ENCODE results near the gene ANKHD1. TPM values are rescaled to one million over a fixed set of nuclear protein-coding genes. Genes with fewer than 3 reads are reported as not detected.
"Not testable (repeated sequence)": the region's sequence is repeated elsewhere in the genome, so short reads cannot be mapped to it uniquely, and the experiment has no call there.

ANKHD1 gene
- total and polyA plus RNA-seq, 10 donors = 30.5 to 235 (median 157) TPM

DNA sequence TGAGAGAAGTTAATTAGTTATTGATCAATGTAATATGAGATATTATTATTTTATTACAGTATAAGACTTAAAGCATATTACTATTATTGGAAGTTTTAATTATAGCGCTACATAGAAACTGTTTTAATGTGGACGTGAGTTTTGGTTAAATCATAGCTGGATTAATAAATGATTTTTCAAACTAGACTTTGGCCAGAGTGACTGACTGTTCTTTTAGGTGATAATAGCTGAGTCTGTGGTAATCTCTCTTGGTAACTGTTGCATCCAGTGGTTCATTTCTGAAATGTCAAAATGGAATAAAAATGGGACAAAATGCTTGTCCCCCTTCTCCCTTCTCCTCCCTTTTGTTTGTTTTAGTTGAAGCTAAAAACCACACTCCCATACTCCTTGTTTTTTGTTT, 28.1 kb downstream of the ANKHD1 start:
- Histone ChIP-seq H3K36me3 (peaks cover 0 to 15% (median 3%) of the 10 kb centered on the region in 6 donors), H3K27me3 (replicated peaks in 1 of 7) (no peaks in the 10 kb centered on the region), H3K9me3 (no peaks in the 10 kb centered on the region), H3K27ac (no peak overlapping the region), H3K4me1 (peaks cover 0 to 63% (median 6%) of the 10 kb centered on the region in 6 donors), H3K4me3 (no peak overlapping the region)
- DNase-seq = no peak
- WGBS, 5 donors = 89 to 96% (median 93%) methylated on average over 2 of the region's 2 CpGs
- intact Hi-C loops (cut with DNase I; ENCODE audit: low total_unique reads) = no loop called here
- TF ChIP-seq POLR2A (IDR thresholded peaks at IDR 0.05) (no peak), POLR2AphosphoS5 (IDR thresholded peaks at IDR 0.05) (no peak)
- TF ChIP-seq, protein P1, sequence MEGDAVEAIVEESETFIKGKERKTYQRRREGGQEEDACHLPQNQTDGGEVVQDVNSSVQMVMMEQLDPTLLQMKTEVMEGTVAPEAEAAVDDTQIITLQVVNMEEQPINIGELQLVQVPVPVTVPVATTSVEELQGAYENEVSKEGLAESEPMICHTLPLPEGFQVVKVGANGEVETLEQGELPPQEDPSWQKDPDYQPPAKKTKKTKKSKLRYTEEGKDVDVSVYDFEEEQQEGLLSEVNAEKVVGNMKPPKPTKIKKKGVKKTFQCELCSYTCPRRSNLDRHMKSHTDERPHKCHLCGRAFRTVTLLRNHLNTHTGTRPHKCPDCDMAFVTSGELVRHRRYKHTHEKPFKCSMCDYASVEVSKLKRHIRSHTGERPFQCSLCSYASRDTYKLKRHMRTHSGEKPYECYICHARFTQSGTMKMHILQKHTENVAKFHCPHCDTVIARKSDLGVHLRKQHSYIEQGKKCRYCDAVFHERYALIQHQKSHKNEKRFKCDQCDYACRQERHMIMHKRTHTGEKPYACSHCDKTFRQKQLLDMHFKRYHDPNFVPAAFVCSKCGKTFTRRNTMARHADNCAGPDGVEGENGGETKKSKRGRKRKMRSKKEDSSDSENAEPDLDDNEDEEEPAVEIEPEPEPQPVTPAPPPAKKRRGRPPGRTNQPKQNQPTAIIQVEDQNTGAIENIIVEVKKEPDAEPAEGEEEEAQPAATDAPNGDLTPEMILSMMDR (IDR thresholded peaks at IDR 0.05 in 8 of 11, conservative IDR thresholded peaks at IDR 0.05 in 3 of 11) = no peak

DNA sequence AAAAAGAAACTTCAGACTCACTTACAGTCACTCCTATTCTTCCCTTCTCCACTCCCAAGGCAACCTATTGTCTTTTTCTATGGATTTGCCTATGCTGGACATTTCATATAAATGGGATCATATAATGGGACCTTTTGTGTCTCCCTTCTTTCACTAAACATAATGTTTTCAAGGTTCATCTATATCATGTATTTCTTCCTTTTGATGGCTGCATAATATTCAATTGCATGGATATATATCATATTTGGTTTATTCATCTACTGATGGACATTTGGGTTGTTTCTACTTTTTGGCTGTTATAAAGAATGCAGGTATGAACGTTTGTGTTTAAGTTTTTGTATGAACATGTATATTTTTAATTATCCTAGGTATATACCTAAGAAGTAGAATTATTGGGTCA, 30.6 kb downstream of the ANKHD1 start:
- no peak for DNase-seq
- Histone ChIP-seq H3K27me3 (replicated peaks in 1 of 7) (no peaks in the 10 kb centered on the region), H3K27ac (no peak overlapping the region), H3K9me3 (no peaks in the 10 kb centered on the region), H3K4me3 (no peak overlapping the region), H3K4me1 (peaks cover 0 to 52% (median 6%) of the 10 kb centered on the region in 6 donors), H3K36me3 (peaks cover 0 to 28% (median 12%) of the 10 kb centered on the region in 6 donors)
- intact Hi-C loops (cut with DNase I; ENCODE audit: low total_unique reads) = no loop called here
- 74 to 93% (median 80%) methylated on average over 1 of the region's 1 CpG for WGBS, 5 donors
- TF ChIP-seq POLR2AphosphoS5 (IDR thresholded peaks at IDR 0.05) (no peak), POLR2A (IDR thresholded peaks at IDR 0.05) (no peak)
- TF ChIP-seq, protein P1 (IDR thresholded peaks at IDR 0.05 in 8 of 11, conservative IDR thresholded peaks at IDR 0.05 in 3 of 11) = no peak

DNA sequence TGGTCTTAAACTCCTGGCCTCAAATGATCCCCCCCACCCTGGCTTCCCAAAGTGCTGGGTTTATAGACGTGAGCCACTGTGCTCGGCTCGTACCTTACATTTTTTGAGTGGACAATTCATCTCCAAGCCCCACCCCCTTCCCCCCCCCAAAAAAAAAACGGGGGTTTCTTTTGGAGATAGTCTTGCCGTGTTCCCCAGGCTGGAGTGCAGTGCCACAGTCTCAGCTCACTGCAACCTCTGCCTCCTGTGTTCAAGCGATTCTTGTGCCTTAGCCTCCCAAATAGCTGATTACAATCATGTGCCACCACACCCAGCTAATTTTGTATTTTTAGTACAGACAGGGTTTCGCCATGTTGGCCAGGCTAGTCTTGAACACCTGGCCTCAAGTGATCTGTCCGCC, 31.3 kb downstream of the ANKHD1 start:
- WGBS, 5 donors = 87 to 94% (median 90%) methylated on average over 7 to 8 of the region's 8 CpGs
- intact Hi-C loops (cut with DNase I; ENCODE audit: low total_unique reads) = no loop called here
- TF ChIP-seq POLR2A (IDR thresholded peaks at IDR 0.05) = no peak
- no peak for TF ChIP-seq POLR2AphosphoS5 (IDR thresholded peaks at IDR 0.05)
- TF ChIP-seq, protein P1 (IDR thresholded peaks at IDR 0.05 in 8 of 11, conservative IDR thresholded peaks at IDR 0.05 in 3 of 11) = no peak

DNA sequence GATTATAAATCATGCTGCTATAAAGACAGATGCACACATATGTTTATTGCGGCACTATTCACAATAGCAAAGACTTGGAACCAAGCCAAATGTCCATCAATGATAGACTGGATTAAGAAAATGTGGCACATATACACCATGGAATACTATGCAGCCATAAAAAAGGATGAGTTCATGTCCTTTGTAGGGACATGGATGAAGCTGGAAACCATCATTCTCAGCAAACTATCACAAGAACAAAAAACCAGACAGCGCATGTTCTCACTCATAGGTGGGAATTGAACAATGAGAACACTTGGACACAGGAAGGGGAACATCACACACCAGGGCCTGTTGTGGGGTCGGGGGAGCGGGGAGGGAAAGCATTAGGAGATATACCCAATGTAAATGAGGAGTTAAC, 55.7 kb downstream of the ANKHD1 start:
- H3K9me3 ChIP-seq; H3K27me3 ChIP-seq (replicated peaks in 1 of 7); H3K4me3 ChIP-seq; DNase-seq; intact Hi-C loops (cut with DNase I; ENCODE audit: low total_unique reads); H3K27ac ChIP-seq; H3K4me1 ChIP-seq: not testable (repeated sequence)
- WGBS, 5 donors = 96 to 99% (median 98%) methylated on average over 3 to 4 of the region's 4 CpGs
- peaks cover 0 to 57% (median 28%) of the 10 kb centered on the region in 6 donors for H3K36me3 ChIP-seq

More for the DNA sequence above, 31.3 kb downstream of the ANKHD1 start:
- peaks cover 0 to 34% (median 19%) of the 10 kb centered on the region in 6 donors for H3K36me3 ChIP-seq
- H3K27me3 ChIP-seq (replicated peaks in 1 of 7) = no peaks in the 10 kb centered on the region
- DNase-seq = no peak
- peaks cover 0 to 52% (median 6%) of the 10 kb centered on the region in 6 donors for H3K4me1 ChIP-seq
- H3K27ac ChIP-seq = no peak overlapping the region
- H3K4me3 ChIP-seq = no peak overlapping the region
- no peaks in the 10 kb centered on the region for H3K9me3 ChIP-seq
